HAP-1 (cell line): Measurements from ENCODE around the gene MAGI3.
A peak's percentile ranks its signal among the peaks of the same experiment; 100 is the strongest.

Experiments used
- DNase-seq, 2 experiments: peaks; one replicate each; pipeline ENCODE4 v3.0.0-alpha.2; 2016 to 2020; ENCODE audit warnings: low spot score in 2 of 2
- H3K27me3 ChIP-seq: fragments of 250-450 bp; sonication (Bioruptor Pico); 2 replicates; pipeline ENCODE4 v1.5.1; 2020; ENCODE audit warnings: low read depth, mild to moderate bottlenecking, moderate library complexity
- H3K36me3 ChIP-seq: fragments of 250-450 bp; sonication (Bioruptor Pico); replicated peaks from 2 replicates; pipeline ENCODE4 v1.5.1; 2020; ENCODE audit warnings: mild to moderate bottlenecking
- H3K4me1 ChIP-seq: fragments of 250-450 bp; sonication (Bioruptor Pico); 2 replicates; pipeline ENCODE4 v1.5.1; 2020; ENCODE audit warnings: mild to moderate bottlenecking
- H3K4me3 ChIP-seq: fragments of 250-450 bp; sonication (Bioruptor Pico); 2 replicates; pipeline ENCODE4 v1.5.1; 2020; ENCODE audit warnings: mild to moderate bottlenecking, moderate library complexity
- H3K9me3 ChIP-seq: fragments of 250-450 bp; sonication (Bioruptor Pico); 2 replicates; pipeline ENCODE4 v1.5.1; 2020; ENCODE audit warnings: mild to moderate bottlenecking, moderate library complexity
- in situ Hi-C: fragments of 300-500 bp; cut with MboI; formaldehyde crosslinking; loops from 3 replicates; pipeline ENCODE4 v1.14.3; 2020; ENCODE audit warnings: low sequenced_read_pairs, inconsistent platforms, mixed read lengths

The MAGI3 gene

GRCh38 chr1:113531321-113531720 lies 141.0 kb downstream of the MAGI3 start:
- H3K4me3 ChIP-seq = no peak overlapping the region
- in situ Hi-C loops = no loop called here
- H3K36me3 ChIP-seq = no peaks in the 10 kb centered on the region
- DNase-seq = no peak
- H3K4me1 ChIP-seq = 0 out of 2 replicates have a peak, but pooled peaks cover 2% of the 10 kb centered on the region
- no peaks in the 10 kb centered on the region for H3K27me3 ChIP-seq
- H3K9me3 ChIP-seq = no peaks in the 10 kb centered on the region

- Histone ChIP-seq H3K9me3 (no peaks in the 10 kb centered on the region), H3K4me3 (no peak overlapping the region), H3K27me3 (no peaks in the 10 kb centered on the region), H3K36me3 (no peaks in the 10 kb centered on the region), H3K4me1 (peaks cover 6% of the 10 kb centered on the region; the same call in 1 of the 2 replicates)
- DNase-seq = no peak
- in situ Hi-C loops = no loop called here
Measured at GRCh38 chr1:113533061-113533460, 142.7 kb downstream of the MAGI3 start.

GRCh38 chr1:113534130-113534817 lies 144.0 kb downstream of the MAGI3 start:
- in situ Hi-C loops = no loop called here
- peaks cover 6% of the 10 kb centered on the region; the same call in 1 of the 2 replicates for H3K4me1 ChIP-seq

GRCh38 chr1:113534875-113535274 lies 144.6 kb downstream of the MAGI3 start:
- in situ Hi-C loops = no loop called here
- Histone ChIP-seq H3K27me3 (no peaks in the 10 kb centered on the region), H3K9me3 (no peaks in the 10 kb centered on the region), H3K4me1 (peaks cover 6% of the 10 kb centered on the region; the same call in 1 of the 2 replicates), H3K4me3 (no peak overlapping the region), H3K36me3 (no peaks in the 10 kb centered on the region)
- DNase-seq = peak in 1 of 2 experiments; percentile 9

More at GRCh38 chr1:113534130-113534817, 144.0 kb downstream of the MAGI3 start:
- Histone ChIP-seq H3K9me3 (no peaks in the 10 kb centered on the region), H3K27me3 (no peaks in the 10 kb centered on the region), H3K4me3 (no peak overlapping the region), H3K36me3 (no peaks in the 10 kb centered on the region)
- no peak for DNase-seq

GRCh38 chr1:113536182-113536780 lies 146.0 kb downstream of the MAGI3 start:
- Histone ChIP-seq H3K4me1 (peaks cover 11% of the 10 kb centered on the region), H3K4me3 (no peak overlapping the region), H3K9me3 (no peaks in the 10 kb centered on the region), H3K36me3 (no peaks in the 10 kb centered on the region), H3K27me3 (no peaks in the 10 kb centered on the region)
- in situ Hi-C loops = no loop called here
- no peak for DNase-seq

- Histone ChIP-seq H3K36me3 (no peaks in the 10 kb centered on the region), H3K9me3 (no peaks in the 10 kb centered on the region), H3K4me1 (peaks cover 13% of the 10 kb centered on the region), H3K27me3 (no peaks in the 10 kb centered on the region), H3K4me3 (no peak overlapping the region)
- in situ Hi-C loops = no loop called here
- no peak for DNase-seq
Measured at GRCh38 chr1:113538225-113538624, 147.9 kb downstream of the MAGI3 start.

GRCh38 chr1:113540335-113540734 lies 150.0 kb downstream of the MAGI3 start:
- peaks cover 13% of the 10 kb centered on the region for H3K4me1 ChIP-seq
- no peaks in the 10 kb centered on the region for H3K9me3 ChIP-seq
- DNase-seq = no peak
- no peaks in the 10 kb centered on the region for H3K27me3 ChIP-seq
- no peak overlapping the region for H3K4me3 ChIP-seq
- no peaks in the 10 kb centered on the region for H3K36me3 ChIP-seq
- in situ Hi-C loops = no loop called here

- no peaks in the 10 kb centered on the region for H3K9me3 ChIP-seq
- in situ Hi-C loops = no loop called here
- H3K4me3 ChIP-seq = no peak overlapping the region
- H3K36me3 ChIP-seq = no peaks in the 10 kb centered on the region
- H3K27me3 ChIP-seq = no peaks in the 10 kb centered on the region
- DNase-seq = no peak
- H3K4me1 ChIP-seq = peaks cover 13% of the 10 kb centered on the region
Measured at GRCh38 chr1:113541106-113541505, 150.8 kb downstream of the MAGI3 start.

- Histone ChIP-seq H3K36me3 (no peaks in the 10 kb centered on the region), H3K27me3 (no peaks in the 10 kb centered on the region), H3K4me1 (peaks cover 13% of the 10 kb centered on the region), H3K4me3 (no peak overlapping the region), H3K9me3 (no peaks in the 10 kb centered on the region)
- DNase-seq = no peak
- in situ Hi-C loops = no loop called here
Measured at GRCh38 chr1:113542221-113542701, 151.9 kb downstream of the MAGI3 start.

- no peaks in the 10 kb centered on the region for H3K27me3 ChIP-seq
- H3K9me3 ChIP-seq = no peaks in the 10 kb centered on the region
- no peaks in the 10 kb centered on the region for H3K36me3 ChIP-seq
- peaks cover 13% of the 10 kb centered on the region for H3K4me1 ChIP-seq
- DNase-seq = no peak
- no peak overlapping the region for H3K4me3 ChIP-seq
- in situ Hi-C loops = no loop called here
Measured at GRCh38 chr1:113543110-113543509, 152.8 kb downstream of the MAGI3 start.

GRCh38 chr1:113545210-113545609 lies 154.9 kb downstream of the MAGI3 start:
- Histone ChIP-seq H3K27me3 (no peaks in the 10 kb centered on the region), H3K4me1 (peaks cover 11% of the 10 kb centered on the region), H3K36me3 (no peaks in the 10 kb centered on the region), H3K9me3 (no peaks in the 10 kb centered on the region), H3K4me3 (no peak overlapping the region)
- in situ Hi-C loops = no loop called here
- no peak for DNase-seq

GRCh38 chr1:113545626-113546025 lies 155.3 kb downstream of the MAGI3 start:
- no peak for DNase-seq
- in situ Hi-C loops = no loop called here

GRCh38 chr1:113551728-113552127 lies 161.4 kb downstream of the MAGI3 start:
- DNase-seq = no peak
- H3K36me3 ChIP-seq = no peaks in the 10 kb centered on the region
- H3K4me1 ChIP-seq = peaks cover 4% of the 10 kb centered on the region; the same call in 1 of the 2 replicates
- no peaks in the 10 kb centered on the region for H3K27me3 ChIP-seq
- no peaks in the 10 kb centered on the region for H3K9me3 ChIP-seq
- in situ Hi-C loops = no loop called here
- no peak overlapping the region for H3K4me3 ChIP-seq

More at GRCh38 chr1:113545626-113546025, 155.3 kb downstream of the MAGI3 start:
- Histone ChIP-seq H3K36me3 (no peaks in the 10 kb centered on the region), H3K4me3 (no peak overlapping the region), H3K9me3 (no peaks in the 10 kb centered on the region), H3K4me1 (peaks cover 11% of the 10 kb centered on the region), H3K27me3 (no peaks in the 10 kb centered on the region)

- no peak for DNase-seq
- no peaks in the 10 kb centered on the region for H3K36me3 ChIP-seq
- no peak overlapping the region for H3K4me3 ChIP-seq
- no peaks in the 10 kb centered on the region for H3K9me3 ChIP-seq
- H3K4me1 ChIP-seq = peaks cover 4% of the 10 kb centered on the region; the same call in 1 of the 2 replicates
- in situ Hi-C loops = no loop called here
- no peaks in the 10 kb centered on the region for H3K27me3 ChIP-seq
Measured at GRCh38 chr1:113552244-113552643, 161.9 kb downstream of the MAGI3 start.
